ENCODE results near the gene CHERP.

The CHERP gene

DNA sequence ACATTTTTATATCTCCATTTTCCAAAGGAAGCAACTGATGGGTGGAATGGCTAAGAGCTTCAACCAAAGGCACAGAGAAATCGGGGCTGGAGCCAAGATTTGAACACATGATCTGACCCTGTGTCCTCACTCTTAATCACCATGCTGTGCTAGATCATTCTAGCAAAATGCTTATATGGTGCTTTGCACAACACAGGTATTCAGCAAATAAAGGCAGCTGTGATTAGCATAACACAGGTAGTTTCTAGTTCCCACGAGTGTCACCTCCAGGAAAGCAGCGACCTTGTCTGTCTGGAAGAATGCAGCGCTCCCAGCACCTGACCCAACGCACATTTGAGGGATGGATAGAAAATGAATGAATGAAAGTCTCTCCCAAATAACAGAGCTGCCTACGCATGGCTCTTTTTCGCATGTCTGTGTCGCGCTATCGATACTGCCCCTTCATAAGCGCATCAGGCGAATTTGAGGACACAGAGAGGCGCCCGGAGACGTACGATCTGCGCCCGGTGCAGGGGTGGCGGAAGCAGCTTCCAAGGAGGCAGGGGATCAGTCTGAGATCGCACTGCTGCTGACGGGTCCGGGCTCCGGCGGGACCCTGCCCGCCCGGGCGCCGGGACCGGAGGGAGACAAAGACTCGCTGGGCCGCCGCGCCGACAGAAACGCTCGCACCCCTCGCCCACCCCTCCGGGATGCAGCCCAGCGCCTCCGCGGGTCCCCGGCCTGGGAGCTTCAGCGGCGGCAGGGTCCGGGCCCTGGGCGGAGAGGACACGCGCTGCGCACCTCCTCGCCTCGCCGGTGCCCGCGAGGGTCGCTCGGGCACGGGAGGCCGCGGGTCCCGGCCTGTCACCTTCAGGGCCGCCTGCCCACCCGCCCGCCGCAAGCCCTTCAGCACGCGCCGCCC lies 71.1 kb downstream of the CHERP start:
- peak; percentile 14 to 25 for ATAC-seq

DNA sequence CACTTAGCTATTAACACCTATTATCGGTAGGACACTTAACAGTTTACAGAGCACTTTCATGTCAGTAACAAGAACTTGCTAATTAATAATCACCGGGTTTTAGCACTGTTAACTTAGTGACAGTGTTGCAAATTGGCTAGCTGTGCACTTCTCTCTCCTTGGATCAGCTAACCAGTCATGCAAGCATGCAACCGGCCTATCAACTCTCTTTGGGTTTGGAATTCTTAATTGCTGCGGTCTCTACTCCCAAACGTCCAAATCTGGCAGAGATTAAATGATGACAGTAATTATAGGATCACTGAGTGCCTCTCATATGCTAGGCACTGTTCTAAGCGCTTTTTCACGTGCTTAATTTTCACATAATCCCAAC lies 71.7 kb downstream of the CHERP start:
- no peak for ATAC-seq
